ENCODE results near the gene RANBP17.
"Not testable (repeated sequence)": the region's sequence is repeated elsewhere in the genome, so short reads cannot be mapped to it uniquely, and the experiment has no call there.

Gene RANBP17

DNA sequence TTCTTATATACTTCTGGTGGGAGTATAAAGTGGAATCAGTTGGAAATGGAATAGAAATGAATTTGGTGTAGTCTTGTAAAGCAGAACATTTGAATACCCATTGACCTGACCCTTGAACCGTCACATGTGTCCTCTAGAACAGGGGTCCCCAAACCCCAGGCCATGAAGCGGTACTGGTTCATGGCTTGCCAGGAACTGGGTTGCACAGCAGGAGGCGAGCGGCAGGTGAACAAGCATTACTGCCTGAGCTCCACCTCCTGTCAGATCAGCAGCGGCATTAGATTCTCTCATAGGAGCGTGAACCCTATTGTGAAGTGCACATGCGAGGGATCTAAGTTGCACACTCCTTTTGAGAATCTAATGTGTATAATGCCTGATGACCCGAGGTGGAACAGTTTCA is 80.0 kb downstream of the RANBP17 start:
- no peak for DNase-seq (ENCODE audit: low spot score)

DNA sequence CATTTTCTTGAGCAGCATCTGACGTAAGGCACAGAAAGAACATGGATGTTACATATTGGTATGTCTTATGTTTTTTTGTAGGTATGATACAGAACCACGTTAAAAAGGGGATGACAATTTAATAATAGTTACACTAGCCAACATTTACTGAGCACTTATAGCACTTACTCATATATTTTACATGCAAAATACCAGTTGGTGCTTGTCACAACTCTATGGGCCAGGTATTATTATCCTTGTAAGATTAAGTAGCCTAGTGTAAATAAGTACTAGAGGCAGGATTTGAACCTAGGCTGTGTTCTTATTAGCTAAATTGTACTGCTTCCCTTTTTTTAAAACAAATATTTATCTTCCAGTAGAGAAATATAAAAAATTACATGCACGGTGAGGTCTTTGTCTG is 83.5 kb downstream of the RANBP17 start:
- no peak for DNase-seq (ENCODE audit: low spot score)

DNA sequence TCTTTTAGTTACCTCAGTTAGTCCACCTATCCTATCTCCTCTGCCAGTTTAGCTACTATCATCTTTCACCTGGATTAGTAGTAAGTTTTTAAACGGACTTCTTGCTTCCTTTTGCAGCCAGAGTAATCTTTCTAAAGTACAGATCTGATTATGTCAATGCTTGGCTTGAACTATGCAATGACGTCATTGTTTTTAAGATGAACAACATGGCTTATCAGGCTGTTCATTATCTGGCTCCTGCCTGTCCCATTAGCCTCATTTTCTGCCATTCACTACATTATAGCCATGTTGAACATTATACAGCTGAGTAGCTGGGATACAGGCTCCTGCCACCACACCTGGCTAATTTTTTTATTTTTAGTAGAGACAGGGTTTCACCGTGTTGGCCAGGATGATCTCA is 98.7 kb downstream of the RANBP17 start:
- DNase-seq (ENCODE audit: low spot score), result no peak

DNA sequence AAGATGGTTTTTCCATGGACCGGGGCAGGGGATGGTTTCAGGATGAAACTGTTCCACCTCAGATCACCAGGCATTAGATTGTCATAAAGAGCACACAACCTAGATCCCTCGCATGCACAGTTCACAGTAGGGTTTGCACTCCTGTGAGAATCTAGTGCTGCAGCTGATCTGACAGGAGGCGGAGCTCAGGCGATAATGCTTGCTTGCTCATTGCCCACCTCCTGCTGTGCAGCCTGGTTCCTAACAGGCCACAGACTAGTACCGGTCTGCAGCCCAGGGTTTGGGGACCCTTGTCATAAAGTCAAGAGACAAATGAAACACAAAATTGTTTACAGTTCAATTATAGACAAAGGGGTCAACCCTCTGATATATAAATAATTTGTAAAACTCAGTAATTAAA is 101.7 kb downstream of the RANBP17 start:
- DNase-seq (ENCODE audit: low spot score), result no peak

DNA sequence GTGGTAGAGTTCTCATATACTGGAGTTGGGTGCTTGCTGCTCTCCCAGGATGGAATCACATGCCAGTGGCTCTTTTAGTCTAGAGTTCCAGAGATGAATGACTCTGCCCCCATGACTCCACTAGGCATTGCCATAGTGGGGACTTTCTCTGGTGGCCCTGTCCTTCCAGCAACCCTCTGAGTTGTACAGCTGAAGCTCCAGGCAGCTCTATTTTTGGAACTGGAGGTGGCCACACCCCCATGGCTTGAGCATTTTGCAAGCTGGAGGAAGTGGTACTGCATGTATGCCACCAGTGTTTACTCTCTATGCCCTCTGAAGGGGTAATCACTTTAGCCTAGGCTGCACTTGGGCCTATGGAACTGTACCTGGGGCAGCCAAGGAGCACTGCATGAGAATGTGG is 112.6 kb downstream of the RANBP17 start:
- DNase-seq (ENCODE audit: low spot score), result no peak

DNA sequence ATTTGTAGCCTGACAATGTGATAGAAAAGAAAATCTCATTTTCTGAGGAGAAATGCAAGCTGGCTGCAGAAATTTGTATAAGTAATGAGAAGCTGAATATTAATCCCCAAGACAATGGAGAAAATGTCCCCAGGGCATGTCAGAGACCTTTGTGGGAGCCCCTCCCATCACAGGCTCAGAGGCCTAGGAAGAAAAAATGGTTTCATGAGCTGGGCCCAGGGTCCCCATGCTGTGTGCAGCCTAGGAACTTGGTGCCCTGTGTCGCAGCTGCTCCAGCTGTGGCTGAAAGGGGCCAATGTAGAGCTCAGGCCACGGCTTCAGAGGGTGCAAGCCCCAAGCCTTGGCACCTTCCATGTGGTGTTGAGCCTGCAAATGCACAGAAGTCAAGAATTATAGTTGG is 118.4 kb downstream of the RANBP17 start:
- not testable (repeated sequence) for DNase-seq (ENCODE audit: low spot score)

DNA sequence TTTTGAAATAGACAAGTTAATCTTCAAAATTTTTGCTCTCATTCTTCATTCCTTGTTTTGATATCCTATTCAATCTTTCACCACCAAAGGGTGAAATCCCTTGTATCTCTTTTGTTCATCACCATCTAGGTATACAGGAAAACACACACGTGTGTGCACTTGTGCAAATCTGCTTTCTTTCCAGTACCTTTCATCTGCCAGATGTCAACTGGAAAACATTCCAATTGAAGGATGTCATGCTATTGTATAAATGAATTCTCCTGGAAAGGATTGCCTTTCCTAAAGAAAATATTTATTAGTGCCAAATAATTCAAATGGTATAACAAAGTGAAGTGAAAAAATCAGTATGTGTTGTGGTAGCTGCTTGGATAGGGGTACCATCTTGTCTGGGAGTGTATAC is 123.7 kb downstream of the RANBP17 start:
- DNase-seq (ENCODE audit: low spot score), result no peak

DNA sequence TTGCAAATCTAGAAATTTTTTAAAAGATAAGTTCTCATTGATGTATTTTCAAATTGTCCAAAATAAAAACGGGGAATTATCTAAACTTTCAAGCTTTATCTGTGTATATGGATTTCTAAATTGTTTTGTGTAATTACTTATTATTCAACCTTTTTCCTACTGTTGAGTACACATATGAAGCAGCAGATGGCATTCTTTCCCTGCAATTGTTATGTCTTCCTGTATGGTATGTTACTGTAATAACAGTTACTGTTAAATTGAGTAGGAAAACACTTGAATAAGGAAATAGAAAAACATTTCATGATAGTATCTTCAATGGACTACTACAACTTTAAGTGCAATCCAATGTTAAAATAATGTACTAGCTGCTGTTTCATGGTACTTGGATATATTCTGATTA is 124.8 kb downstream of the RANBP17 start:
- DNase-seq (ENCODE audit: low spot score), result no peak

DNA sequence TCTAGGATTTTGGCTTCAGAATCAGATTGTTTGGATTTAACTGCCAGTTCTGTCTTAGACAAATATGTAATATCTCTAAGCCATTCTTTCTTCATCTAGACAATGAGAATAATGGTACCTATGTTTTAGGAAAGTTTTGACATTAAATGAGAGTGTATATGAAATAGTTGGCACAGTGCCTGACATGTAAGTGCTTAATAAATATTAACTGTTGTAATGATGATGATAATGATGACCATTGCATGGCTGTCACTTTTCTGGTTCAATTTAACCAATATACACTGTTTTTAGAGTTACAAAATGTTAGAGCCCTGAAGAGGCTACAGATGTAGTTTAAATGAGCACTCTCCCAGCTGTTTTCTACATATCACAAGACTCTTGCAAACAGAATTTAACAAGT is 131.7 kb downstream of the RANBP17 start:
- DNase-seq (ENCODE audit: low spot score), result no peak

DNA sequence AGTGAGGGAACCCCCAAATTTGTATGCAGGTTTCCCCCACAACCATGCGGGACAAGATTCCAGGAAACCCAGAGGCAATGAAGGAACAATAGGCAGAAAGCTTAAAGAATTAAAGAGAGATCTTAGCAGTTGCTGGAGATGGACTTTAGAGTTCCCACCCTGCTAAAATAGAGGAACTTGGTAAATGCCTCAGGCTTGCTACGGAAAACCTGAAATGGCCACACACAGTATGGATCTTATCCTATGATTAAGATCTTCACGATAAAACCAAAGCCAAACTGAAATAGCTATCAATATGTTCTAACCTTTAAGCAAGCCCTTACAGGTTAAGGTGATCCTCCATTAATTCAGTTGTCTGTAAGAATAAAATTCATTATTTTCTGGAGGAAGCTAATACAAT is 148.3 kb downstream of the RANBP17 start:
- no peak for DNase-seq (ENCODE audit: low spot score)

DNA sequence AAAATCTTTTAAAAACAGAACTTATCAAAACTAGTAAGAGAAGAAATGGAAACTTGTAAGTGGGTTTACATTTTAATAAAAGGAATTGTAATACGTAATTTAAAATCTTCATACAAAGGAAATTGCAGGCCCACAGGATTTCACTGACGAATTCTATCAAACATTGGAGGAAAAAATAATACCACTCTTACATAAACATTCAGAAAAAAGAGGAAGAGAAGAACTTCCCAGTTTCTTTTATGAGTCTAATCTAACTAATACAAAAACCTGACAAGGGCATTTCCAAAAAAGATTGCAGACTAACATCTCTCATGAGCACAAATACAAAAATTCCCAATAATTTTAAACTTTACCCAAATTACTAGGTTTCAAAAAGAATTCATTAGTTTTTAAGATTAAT is 149.0 kb downstream of the RANBP17 start:
- DNase-seq (ENCODE audit: low spot score), result no peak

DNA sequence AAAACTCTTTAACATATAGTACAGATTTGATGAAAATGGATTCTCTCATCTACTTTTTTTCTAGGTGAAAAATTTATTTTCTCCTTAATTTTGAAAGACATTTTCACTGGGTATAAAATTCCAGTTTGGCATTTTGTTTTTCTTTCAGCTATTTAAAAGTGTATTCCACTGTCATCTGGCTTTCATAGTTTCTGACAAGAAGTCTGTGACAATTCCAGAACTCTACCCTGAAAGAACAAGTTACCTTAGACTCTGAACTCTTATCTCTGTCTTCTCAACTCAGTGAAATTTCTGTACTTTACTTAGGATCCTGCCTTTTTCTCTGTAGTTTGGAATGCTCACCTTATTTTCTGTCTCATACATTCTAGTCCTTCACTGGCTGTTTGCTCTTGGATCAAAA is 161.7 kb downstream of the RANBP17 start:
- no peak for DNase-seq (ENCODE audit: low spot score)

DNA sequence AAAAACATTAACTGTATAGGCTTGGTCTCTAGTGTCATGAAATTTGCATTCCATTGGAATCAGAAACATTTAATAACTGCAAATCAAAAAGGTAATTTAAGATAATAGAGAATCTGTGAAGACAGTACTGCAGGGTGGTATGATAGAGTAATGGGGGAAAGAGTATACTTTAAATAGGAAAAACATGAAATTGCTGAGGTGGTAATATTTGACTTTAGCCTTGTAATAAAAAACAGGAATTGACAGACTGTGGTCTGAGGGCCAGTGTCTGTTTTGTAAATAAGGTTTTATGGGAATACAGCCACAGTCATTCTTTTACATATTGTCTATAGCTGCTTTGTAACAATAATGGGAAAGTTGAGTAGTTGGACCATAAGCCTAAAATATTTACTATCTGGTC is 162.3 kb downstream of the RANBP17 start:
- DNase-seq (ENCODE audit: low spot score), result no peak

DNA sequence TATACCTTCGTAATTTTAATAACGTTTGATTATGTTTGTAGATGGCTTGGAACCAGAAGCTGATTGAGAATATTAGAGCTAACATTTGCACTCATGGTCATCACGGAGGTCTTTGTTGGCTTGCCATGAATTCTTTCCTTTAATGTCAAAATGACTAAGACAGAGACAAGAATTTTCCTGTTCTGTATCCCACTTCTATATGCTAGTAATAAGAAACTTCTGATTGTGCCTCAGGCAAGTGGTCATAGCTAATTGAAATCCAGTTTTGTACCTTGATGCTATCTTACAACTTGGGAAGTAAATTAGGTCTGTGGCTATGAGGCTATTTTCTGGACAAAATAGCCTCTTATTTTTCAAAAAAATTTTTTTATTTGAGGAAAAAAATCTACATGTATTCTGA is 167.6 kb downstream of the RANBP17 start:
- peak; percentile 78 for DNase-seq (ENCODE audit: low spot score)

DNA sequence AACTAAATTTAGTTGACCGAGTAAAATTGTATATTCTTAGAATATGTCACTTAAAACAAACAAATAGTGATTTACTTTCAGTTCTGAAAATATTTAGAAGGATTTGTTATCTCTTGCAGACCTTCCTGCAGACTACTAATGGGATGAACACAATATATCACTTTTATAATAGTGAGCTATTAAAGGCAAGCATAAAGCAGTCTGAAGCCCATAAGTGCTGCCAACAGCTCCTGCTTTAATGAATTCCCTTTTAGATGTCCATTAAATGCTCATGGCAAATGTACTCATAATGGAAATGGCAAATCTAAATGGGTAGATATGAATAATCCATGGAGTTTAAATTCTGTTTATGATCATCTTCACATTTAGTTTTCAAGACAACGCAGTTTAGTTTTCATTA is 170.2 kb downstream of the RANBP17 start:
- no peak for DNase-seq (ENCODE audit: low spot score)

DNA sequence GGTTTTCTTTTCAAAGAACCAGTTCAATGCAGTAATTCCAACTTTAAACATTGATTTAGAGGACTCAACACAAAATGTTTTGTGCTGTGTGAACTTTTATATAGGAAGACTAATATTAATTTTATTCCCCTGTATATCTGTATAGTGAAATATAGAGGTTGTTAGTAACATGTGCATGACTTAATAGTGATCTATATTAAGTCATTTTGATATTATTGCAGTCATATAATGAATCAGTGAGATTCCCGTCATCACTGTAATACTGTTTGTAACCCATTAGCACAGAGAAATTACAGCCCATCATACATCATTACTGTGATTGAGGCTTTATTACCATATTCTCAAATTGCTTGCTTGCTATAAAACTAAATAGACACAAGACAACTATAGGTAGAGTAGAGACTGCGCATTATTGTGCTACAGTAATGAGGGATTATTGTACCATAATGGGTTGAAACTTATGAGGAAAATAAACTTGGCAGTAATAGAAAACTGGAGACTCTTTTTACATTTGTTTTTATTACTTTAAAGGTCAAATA is 170.7 kb downstream of the RANBP17 start:
- DNase-seq (ENCODE audit: low spot score), result no peak

DNA sequence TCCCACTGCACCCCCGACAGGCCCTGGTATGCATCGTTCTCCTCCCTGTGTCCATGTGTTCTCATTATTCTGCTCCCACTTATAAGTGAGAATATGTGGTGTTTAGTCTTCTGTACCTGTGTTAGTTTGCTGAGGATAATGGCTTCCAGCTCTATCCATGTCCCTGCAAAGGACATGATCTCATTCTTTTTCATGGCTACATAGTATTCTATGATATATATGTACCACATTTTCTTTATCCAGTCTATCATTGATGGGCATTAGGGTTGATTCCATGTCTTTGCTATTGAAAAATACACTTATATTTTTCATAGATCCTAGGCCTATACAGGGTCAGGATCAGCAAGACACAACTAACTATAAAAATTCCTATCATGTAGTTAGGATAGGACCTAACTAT is 180.1 kb downstream of the RANBP17 start:
- DNase-seq (ENCODE audit: low spot score), result not testable (repeated sequence)

DNA sequence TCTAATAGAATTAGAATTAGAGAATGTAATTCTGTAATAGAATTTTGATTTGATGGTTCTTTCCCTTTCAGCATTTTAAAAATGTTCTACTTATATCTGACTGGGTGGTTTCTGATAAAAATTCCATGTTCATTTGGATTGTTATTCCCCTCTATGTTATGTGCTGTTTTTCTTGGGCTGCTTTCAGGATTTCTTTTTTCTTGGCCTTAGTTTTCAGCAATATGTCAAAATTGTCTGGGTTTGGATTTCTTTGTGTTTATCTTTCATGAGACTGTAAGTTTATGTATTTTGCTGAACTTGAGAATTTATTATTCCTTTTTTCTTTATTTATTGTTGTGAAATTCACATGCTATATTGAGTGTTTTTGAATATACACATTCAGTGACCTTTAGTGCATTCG is 189.1 kb downstream of the RANBP17 start:
- no peak for DNase-seq (ENCODE audit: low spot score)

DNA sequence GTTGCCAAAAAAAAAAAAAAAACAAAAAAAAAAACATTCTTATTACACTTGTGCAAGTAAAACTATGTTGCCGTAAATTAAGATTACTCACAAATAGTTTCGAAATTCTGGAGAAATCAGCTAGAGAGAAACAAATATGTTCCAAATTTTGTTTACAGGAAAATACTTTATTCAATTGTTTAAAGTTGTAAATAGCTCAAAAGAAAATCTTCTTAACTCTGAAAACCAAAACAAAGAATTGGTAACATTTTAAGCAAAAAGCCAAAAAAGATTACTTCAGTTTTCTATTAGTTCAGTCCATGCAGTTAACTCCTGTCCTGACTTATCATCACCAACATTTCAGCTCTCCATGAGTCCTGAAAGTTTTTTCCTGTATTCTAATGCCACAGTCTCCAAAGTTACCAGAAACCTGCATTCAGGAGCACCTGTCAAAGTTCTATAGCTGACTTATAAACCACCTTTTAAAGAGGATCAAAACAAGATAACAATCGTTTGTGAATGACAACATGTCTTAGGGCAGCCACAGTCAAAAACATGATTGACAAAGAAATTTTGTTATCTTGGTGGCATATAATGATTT is 194.1 kb downstream of the RANBP17 start:
- no peak for DNase-seq (ENCODE audit: low spot score)

DNA sequence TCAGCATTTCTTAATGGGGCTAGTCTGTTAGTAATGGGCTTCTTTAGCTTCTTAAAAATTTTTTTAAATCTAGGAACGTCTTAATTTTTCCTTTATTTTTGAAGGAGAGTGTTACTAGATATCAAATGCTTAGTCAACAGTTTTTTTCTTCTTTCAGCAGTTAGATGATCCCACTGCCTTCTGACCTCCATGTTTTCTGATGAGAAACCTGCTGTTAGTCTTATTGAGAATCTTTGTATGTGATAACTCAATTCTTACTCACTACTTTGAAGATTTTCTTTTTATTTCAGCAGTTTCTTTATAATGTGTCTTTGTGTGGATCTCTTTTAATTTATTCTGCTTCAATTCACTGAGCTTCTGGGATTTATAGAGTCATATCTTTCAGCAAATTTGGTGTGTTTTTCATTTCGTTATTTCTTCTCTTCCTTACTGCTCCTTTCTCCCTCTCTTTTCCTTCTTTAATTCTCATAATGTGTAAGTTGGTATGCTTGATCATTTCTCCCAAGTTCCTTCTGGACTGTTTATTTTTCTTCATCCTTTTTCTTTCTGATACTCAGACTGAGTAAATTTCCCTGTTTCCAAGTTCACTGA is 205.8 kb downstream of the RANBP17 start:
- DNase-seq (ENCODE audit: low spot score), result no peak

DNA sequence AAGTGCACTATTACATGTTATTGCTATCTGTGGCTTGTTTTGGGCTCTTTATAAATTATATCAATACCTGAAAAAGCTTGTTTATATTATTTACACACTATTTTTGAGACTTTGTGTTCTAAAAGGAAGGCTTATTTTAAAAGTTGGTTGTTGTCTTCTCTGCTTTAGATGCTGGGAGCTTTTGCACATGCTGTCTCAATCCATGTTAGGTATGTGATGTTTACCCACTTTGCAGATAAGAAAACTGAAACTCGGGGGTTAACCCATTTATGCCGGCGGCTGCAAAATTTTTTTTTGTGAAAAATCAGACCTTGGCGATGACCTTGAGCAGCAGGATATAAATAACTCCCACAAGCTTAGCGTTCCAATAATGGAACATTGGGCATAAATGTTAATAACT is 212.9 kb downstream of the RANBP17 start:
- DNase-seq (ENCODE audit: low spot score), result no peak

DNA sequence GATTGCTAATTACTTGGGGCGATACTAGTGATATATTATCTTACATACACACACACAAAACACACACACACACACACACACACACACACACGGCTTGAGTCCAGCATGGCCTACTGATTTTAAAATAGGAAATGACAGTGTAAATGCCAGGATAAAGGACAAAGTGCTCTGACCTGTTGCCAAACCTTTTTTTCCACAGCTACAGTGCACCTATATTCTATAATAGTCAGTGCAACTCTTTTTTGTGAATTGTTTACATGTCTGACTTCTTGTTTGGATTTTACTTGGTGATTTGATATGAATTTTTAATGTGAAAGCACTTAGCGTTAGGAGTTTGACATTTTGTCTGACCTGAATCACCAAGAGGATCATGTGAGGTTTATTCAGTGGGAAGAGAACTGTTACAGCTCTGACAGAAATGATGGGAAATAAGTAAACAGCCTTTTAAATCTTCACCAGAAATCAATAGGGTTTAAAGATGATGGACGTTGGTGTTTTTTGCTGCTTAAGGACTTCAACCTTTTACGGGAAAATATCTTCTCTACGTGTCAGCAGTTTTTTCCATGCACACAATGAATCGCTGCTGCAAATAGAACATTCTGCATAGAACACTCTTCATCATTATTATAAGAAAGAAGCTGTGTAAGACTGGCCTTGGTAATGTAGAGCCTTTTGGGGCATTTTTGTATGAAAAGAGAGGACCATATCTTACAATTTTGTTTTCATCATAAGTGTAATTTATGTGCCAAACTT is 218.5 kb downstream of the RANBP17 start:
- DNase-seq (ENCODE audit: low spot score), result no peak

DNA sequence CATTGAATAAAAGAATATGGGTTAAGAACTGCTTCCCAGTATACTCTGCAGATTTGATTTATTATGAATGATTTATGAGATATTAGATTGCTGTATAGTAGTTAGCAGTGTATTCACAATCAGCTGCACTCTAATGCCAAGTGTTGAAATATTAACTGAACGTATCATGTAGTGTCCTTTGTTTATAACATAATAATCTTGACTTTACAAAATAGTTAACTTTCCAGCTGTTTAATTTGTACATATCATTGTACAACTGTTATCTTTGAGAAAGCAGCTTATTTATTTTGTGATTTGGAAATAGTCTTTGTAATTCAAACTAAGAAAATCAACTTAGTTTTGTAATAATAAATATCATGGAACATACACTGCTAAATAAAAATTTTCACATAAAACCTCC is 219.5 kb downstream of the RANBP17 start:
- DNase-seq (ENCODE audit: low spot score), result no peak

DNA sequence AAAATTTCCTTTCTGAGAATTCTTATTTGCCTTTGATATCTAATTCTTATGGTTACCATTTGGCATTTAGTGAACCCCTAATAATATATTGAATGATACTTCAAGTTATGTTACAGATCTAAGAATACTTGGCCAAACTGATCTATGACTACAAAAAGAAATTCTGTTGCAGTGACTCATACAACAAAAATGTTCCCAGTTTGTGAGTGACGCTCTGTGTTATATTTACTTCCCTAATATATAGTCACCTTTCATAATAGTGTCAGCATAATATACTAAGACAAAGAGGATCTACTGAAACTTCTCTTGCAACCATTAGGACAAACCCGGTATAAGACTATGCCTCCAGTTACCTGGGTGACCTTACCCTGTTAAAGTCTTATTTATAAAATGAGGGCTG is 230.4 kb downstream of the RANBP17 start:
- peak; percentile 23 for DNase-seq (ENCODE audit: low spot score)

Measured in COLO829 (cell line).